Activated naive CD8-positive, alpha-beta T cell treated with anti-CD3 and anti-CD28 coated beads, Interleukin-2, amount 10 ng/mL, durations not matched to agents 7 days and 5 days (primary cell): ENCODE results near the gene ZBTB20. TPM values are rescaled to one million over a fixed set of nuclear protein-coding genes. Genes with fewer than 3 reads are reported as not detected.

Experiments
- ATAC-seq: fragments of 150-1000 bp; cut with Tn5 transposase; one replicate; pipeline ENCODE4 v1.10.0; 2021; ENCODE audit warnings: low read depth, moderate library complexity
- POLR2A ChIA-PET: fragments of 350-600 bp; sonication (Branson Sonifier 250); formaldehyde crosslinking; loops from one replicate; lab custom pipeline; 2021; ENCODE audit warnings: antibody characterized with exemption; lab: Charles Lee
- DNase-seq: peaks from one replicate; pipeline ENCODE4 v3.0.0; 2021
- H3K27ac Mint-ChIP-seq: one replicate; pipeline ENCODE4 v1.8.0; 2022; ENCODE audit warnings: mild to moderate bottlenecking, mixed read lengths
- H3K27me3 Mint-ChIP-seq: one replicate; pipeline ENCODE4 v1.8.0; 2022; ENCODE audit warnings: mild to moderate bottlenecking, moderate library complexity, mixed read lengths
- H3K36me3 Mint-ChIP-seq: one replicate; pipeline ENCODE4 v1.8.0; 2021; ENCODE audit warnings: mild to moderate bottlenecking, mixed read lengths
- H3K4me1 Mint-ChIP-seq: one replicate; pipeline ENCODE4 v1.8.0; 2021; ENCODE audit warnings: mixed read lengths
- H3K4me3 Mint-ChIP-seq: one replicate; pipeline ENCODE4 v1.8.0; 2022; ENCODE audit warnings: mild to moderate bottlenecking, moderate library complexity, mixed read lengths
- H3K9me3 Mint-ChIP-seq: one replicate; pipeline ENCODE4 v1.8.0; 2021; ENCODE audit warnings: mixed read lengths
- total RNA-seq, 2 experiments: library from RNA; stranded (reverse); gene quantifications; one replicate each; pipeline ENCODE4 v1.2.3, GENCODE V29; 2021

The ZBTB20 gene
- total RNA-seq, 2 experiments from 2014 or later: 27.4 to 31.3 TPM

- DNase-seq: no peak
- Mint-ChIP-seq H3K27me3 (no peaks in the 10 kb centered on the region), H3K4me3 (no peak overlapping the region), H3K36me3 (peaks cover 3% of the 10 kb centered on the region), H3K4me1 (no peaks in the 10 kb centered on the region), H3K9me3 (no peaks in the 10 kb centered on the region), H3K27ac (no peak overlapping the region)
- POLR2A ChIA-PET: no interaction called here
- ATAC-seq: no peak
Observed at GRCh38 chr3:114542359-114542758, 604.7 kb downstream of the ZBTB20 start.

- Mint-ChIP-seq H3K9me3 (peaks cover 14% of the 10 kb centered on the region), H3K27ac (no peak overlapping the region), H3K36me3 (peaks cover 11% of the 10 kb centered on the region), H3K4me1 (peaks cover 1% of the 10 kb centered on the region), H3K4me3 (no peak overlapping the region), H3K27me3 (no peaks in the 10 kb centered on the region)
- ATAC-seq (no peak), DNase-seq (no peak)
- POLR2A ChIA-PET: no interaction called here
Observed at GRCh38 chr3:114539525-114539924, 607.6 kb downstream of the ZBTB20 start.

- Mint-ChIP-seq H3K4me1 (peaks cover 2% of the 10 kb centered on the region), H3K27ac (no peak overlapping the region), H3K4me3 (no peak overlapping the region), H3K36me3 (peaks cover 15% of the 10 kb centered on the region), H3K9me3 (peaks cover 22% of the 10 kb centered on the region), H3K27me3 (no peaks in the 10 kb centered on the region)
- ATAC-seq (no peak), DNase-seq (no peak)
- POLR2A ChIA-PET: no interaction called here
Observed at GRCh38 chr3:114538211-114538610, 608.9 kb downstream of the ZBTB20 start.

GRCh38 chr3:114528517-114528916 lies 618.6 kb downstream of the ZBTB20 start:
- no peak overlapping the region for H3K27ac Mint-ChIP-seq
- H3K4me1 Mint-ChIP-seq: no peaks in the 10 kb centered on the region
- POLR2A ChIA-PET: interaction anchor here (0.7 kb wide), 1 partner anchor 108 kb away, joined by 4 read pairs; no protein-coding TSS in a partner anchor
- H3K4me3 Mint-ChIP-seq: no peak overlapping the region
- H3K36me3 Mint-ChIP-seq: peaks cover 5% of the 10 kb centered on the region
- no peaks in the 10 kb centered on the region for H3K27me3 Mint-ChIP-seq
- DNase-seq: no peak
- ATAC-seq: no peak
- peaks cover 4% of the 10 kb centered on the region for H3K9me3 Mint-ChIP-seq

- DNase-seq (no peak), ATAC-seq (no peak)
- H3K4me3 Mint-ChIP-seq: no peak overlapping the region
- H3K27ac Mint-ChIP-seq: no peak overlapping the region
- no peaks in the 10 kb centered on the region for H3K4me1 Mint-ChIP-seq
- POLR2A ChIA-PET: no interaction called here
- H3K27me3 Mint-ChIP-seq: no peaks in the 10 kb centered on the region
- no peaks in the 10 kb centered on the region for H3K9me3 Mint-ChIP-seq
- H3K36me3 Mint-ChIP-seq: peaks cover 5% of the 10 kb centered on the region
Observed at GRCh38 chr3:114527036-114527644, 619.9 kb downstream of the ZBTB20 start.

- H3K4me3 Mint-ChIP-seq: no peak overlapping the region
- DNase-seq (no peak), ATAC-seq (no peak)
- H3K27me3 Mint-ChIP-seq: no peaks in the 10 kb centered on the region
- no peaks in the 10 kb centered on the region for H3K36me3 Mint-ChIP-seq
- no peaks in the 10 kb centered on the region for H3K4me1 Mint-ChIP-seq
- POLR2A ChIA-PET: no interaction called here
- no peak overlapping the region for H3K27ac Mint-ChIP-seq
- no peaks in the 10 kb centered on the region for H3K9me3 Mint-ChIP-seq
Observed at GRCh38 chr3:114525278-114525677, 621.8 kb downstream of the ZBTB20 start.

- Mint-ChIP-seq H3K9me3 (no peaks in the 10 kb centered on the region), H3K4me1 (no peaks in the 10 kb centered on the region), H3K4me3 (no peak overlapping the region), H3K27me3 (no peaks in the 10 kb centered on the region), H3K27ac (no peak overlapping the region), H3K36me3 (no peaks in the 10 kb centered on the region)
- DNase-seq (no peak), ATAC-seq (no peak)
- POLR2A ChIA-PET: no interaction called here
Observed at GRCh38 chr3:114519415-114519814, 627.7 kb downstream of the ZBTB20 start.

- Mint-ChIP-seq H3K36me3 (no peaks in the 10 kb centered on the region), H3K4me1 (no peaks in the 10 kb centered on the region), H3K27me3 (no peaks in the 10 kb centered on the region), H3K4me3 (no peak overlapping the region), H3K27ac (no peak overlapping the region), H3K9me3 (no peaks in the 10 kb centered on the region)
- POLR2A ChIA-PET: no interaction called here
- ATAC-seq: no peak
- no peak for DNase-seq
Observed at GRCh38 chr3:114518206-114518808, 628.8 kb downstream of the ZBTB20 start.

DNA sequence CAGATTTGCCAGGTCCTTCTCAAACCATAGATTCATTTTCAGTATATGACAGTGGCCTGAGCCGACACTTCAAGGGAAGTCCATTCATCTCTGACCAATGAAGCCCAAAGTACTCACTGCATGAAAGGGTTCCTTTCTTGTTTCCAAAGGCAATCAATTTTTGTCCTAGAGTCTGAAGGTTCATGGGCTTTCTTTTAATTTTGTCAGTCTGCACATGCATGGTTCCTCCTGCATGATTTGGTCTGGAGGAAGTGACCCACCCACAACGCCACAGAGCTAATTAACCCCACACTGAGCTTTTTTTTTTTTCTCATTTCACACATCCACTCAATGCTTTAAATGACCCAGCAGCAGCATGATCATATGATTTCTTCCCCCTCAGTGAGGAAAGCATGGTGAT lies 636.9 kb downstream of the ZBTB20 start:
- Mint-ChIP-seq H3K9me3 (peaks cover 4% of the 10 kb centered on the region), H3K27ac (no peak overlapping the region), H3K4me1 (no peaks in the 10 kb centered on the region), H3K4me3 (no peak overlapping the region), H3K27me3 (peaks cover 3% of the 10 kb centered on the region), H3K36me3 (peaks cover 4% of the 10 kb centered on the region)
- POLR2A ChIA-PET: interaction anchor here (0.7 kb wide), 1 partner anchor 25 kb away, joined by 3 read pairs; no protein-coding TSS in a partner anchor
- no peak for DNase-seq
- ATAC-seq: no peak

DNA sequence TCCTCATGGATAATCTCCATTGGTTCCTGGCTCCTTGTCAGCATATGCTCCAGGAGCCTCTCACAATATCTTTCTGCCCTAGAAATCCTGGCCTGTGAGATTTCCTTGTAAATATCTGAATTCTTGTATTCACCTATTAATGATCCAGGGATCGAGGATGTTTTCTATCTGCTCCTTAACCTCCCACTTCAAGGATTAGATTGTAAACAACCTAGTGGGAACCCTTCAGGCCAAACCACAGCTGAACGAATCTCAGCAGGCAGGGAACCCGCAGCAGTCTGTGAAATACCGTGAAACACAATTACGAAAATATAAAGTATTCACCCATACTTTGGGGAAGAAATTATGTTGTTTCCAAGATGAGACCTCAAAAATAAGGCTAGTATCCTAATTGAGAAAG lies 637.3 kb downstream of the ZBTB20 start:
- H3K9me3 Mint-ChIP-seq: peaks cover 4% of the 10 kb centered on the region
- ATAC-seq (no peak), DNase-seq (no peak)
- H3K36me3 Mint-ChIP-seq: peaks cover 4% of the 10 kb centered on the region
- H3K27me3 Mint-ChIP-seq: peaks cover 3% of the 10 kb centered on the region
- POLR2A ChIA-PET: no interaction called here
- H3K4me1 Mint-ChIP-seq: no peaks in the 10 kb centered on the region
- H3K4me3 Mint-ChIP-seq: no peak overlapping the region
- no peak overlapping the region for H3K27ac Mint-ChIP-seq

- no peak for ATAC-seq
- no peak overlapping the region for H3K4me3 Mint-ChIP-seq
- POLR2A ChIA-PET: no interaction called here
- no peak for DNase-seq
- no peak overlapping the region for H3K27ac Mint-ChIP-seq
- H3K4me1 Mint-ChIP-seq: no peaks in the 10 kb centered on the region
- peaks cover 3% of the 10 kb centered on the region for H3K27me3 Mint-ChIP-seq
- H3K9me3 Mint-ChIP-seq: peaks cover 4% of the 10 kb centered on the region
- H3K36me3 Mint-ChIP-seq: peaks cover 4% of the 10 kb centered on the region
Observed at GRCh38 chr3:114508976-114509375, 638.1 kb downstream of the ZBTB20 start.

- peaks cover 5% of the 10 kb centered on the region for H3K27me3 Mint-ChIP-seq
- peaks cover 4% of the 10 kb centered on the region for H3K36me3 Mint-ChIP-seq
- H3K27ac Mint-ChIP-seq: no peak overlapping the region
- H3K4me3 Mint-ChIP-seq: no peak overlapping the region
- H3K4me1 Mint-ChIP-seq: no peaks in the 10 kb centered on the region
- POLR2A ChIA-PET: no interaction called here
- DNase-seq: no peak
- peaks cover 4% of the 10 kb centered on the region for H3K9me3 Mint-ChIP-seq
- ATAC-seq: no peak
Observed at GRCh38 chr3:114508208-114508607, 638.9 kb downstream of the ZBTB20 start.

GRCh38 chr3:114506591-114507300 lies 640.3 kb downstream of the ZBTB20 start:
- peaks cover 1% of the 10 kb centered on the region for H3K36me3 Mint-ChIP-seq
- peaks cover 5% of the 10 kb centered on the region for H3K27me3 Mint-ChIP-seq
- H3K4me3 Mint-ChIP-seq: no peak overlapping the region
- H3K9me3 Mint-ChIP-seq: no peaks in the 10 kb centered on the region
- POLR2A ChIA-PET: no interaction called here
- H3K4me1 Mint-ChIP-seq: peaks cover 8% of the 10 kb centered on the region
- H3K27ac Mint-ChIP-seq: no peak overlapping the region
- ATAC-seq (no peak), DNase-seq (no peak)
